Vagina (tissue), 2 donors: ENCODE data around the gene KLK4. TPM values are rescaled to one million over a fixed set of nuclear protein-coding genes. Genes with fewer than 3 reads are reported as not detected.

Experiments used
- DNase-seq, 2 donors: peaks; one replicate each; pipeline ENCODE4 v3.0.0-alpha.2; 2017; ENCODE audit errors: extremely low spot score in 2 of 2
- H3K27ac ChIP-seq: fragments of 200-600 bp; sonication (generic); one replicate; pipeline ENCODE4 v1.5.1; 2019
- H3K27me3 ChIP-seq: fragments of 200-600 bp; sonication (generic); one replicate; pipeline ENCODE4 v1.5.1; 2019
- H3K36me3 ChIP-seq, 2 donors: fragments of 200-600 bp; sonication (generic); one replicate each; pipeline ENCODE4 v1.5.1; 2017 to 2019
- H3K4me1 ChIP-seq: fragments of 200-600 bp; sonication (generic); one replicate; pipeline ENCODE4 v1.5.1; 2019
- H3K4me3 ChIP-seq, 2 donors: fragments of 200-600 bp; sonication (generic); 1 replicate in 1 of 2; 2 replicates in 1 of 2; pipeline ENCODE4 v1.5.1; 2016 to 2019
- H3K9me3 ChIP-seq: fragments of 200-600 bp; sonication (generic); one replicate; pipeline ENCODE4 v1.5.1; 2019
- CTCF ChIP-seq, 3 experiments: fragments of 450-650 bp in 2 of 3; fragments of 200-600 bp in 1 of 3; sonication (generic) in 1 of 3; IDR thresholded peaks; one replicate each; pipeline ENCODE4 v1.5.1; 2017 to 2019; ENCODE audit warnings: antibody characterized with exemption in 3 of 3, mild to moderate bottlenecking in 2 of 3, moderate library complexity in 2 of 3
- POLR2A ChIP-seq, 2 donors: fragments of 450-650 bp; IDR thresholded peaks; one replicate each; pipeline ENCODE4 v1.6.1; 2017; ENCODE audit warnings: antibody characterized with exemption in 2 of 2, mild to moderate bottlenecking in 2 of 2, moderate library complexity in 2 of 2
- POLR2AphosphoS5 ChIP-seq, 2 donors: sonication (generic); formaldehyde crosslinking; IDR thresholded peaks; one replicate each; pipeline ENCODE4 v1.9.0; 2017; ENCODE audit warnings: antibody characterized with exemption in 2 of 2, mild to moderate bottlenecking in 2 of 2, low read depth in 1 of 2; ENCODE audit not compliant: insufficient read depth in 1 of 2
- intact Hi-C: fragments of 100-400 bp; cut with DNase I; formaldehyde crosslinking; loops from one replicate; pipeline ENCODE4 v1.15.1; 2023
- total RNA-seq: library from RNA; depleted of rRNA; stranded (reverse); fragments of >200 nt; gene quantifications from one replicate; pipeline ENCODE4 v1.2.3, GENCODE V29; 2016

Gene KLK4
- total RNA-seq, 1 donor from 2014 or later: not detected

GRCh38 chr19:50876456-50876855 lies 34.7 kb downstream of the KLK4 start:
- H3K27ac ChIP-seq: no peak overlapping the region
- no peaks in the 10 kb centered on the region for H3K9me3 ChIP-seq
- H3K27me3 ChIP-seq: no peaks in the 10 kb centered on the region
- no peaks in the 10 kb centered on the region for H3K4me1 ChIP-seq
- H3K4me3 ChIP-seq: no peak overlapping the region
- H3K36me3 ChIP-seq: no peaks in the 10 kb centered on the region
- no peak for DNase-seq
- TF ChIP-seq POLR2A (IDR thresholded peaks at IDR 0.05): no peak
- no peak for TF ChIP-seq CTCF (IDR thresholded peaks at IDR 0.05)
- TF ChIP-seq POLR2AphosphoS5 (IDR thresholded peaks at IDR 0.05; ENCODE audit: insufficient read depth in 1 of 2, low read depth in 1 of 2): no peak
- intact Hi-C loops: no loop called here

- intact Hi-C loops: no loop called here
- DNase-seq: no peak
- no peaks in the 10 kb centered on the region for H3K27me3 ChIP-seq
- H3K4me1 ChIP-seq: no peaks in the 10 kb centered on the region
- H3K9me3 ChIP-seq: no peaks in the 10 kb centered on the region
- H3K27ac ChIP-seq: no peak overlapping the region
- no peak for TF ChIP-seq POLR2A (IDR thresholded peaks at IDR 0.05)
- TF ChIP-seq CTCF (IDR thresholded peaks at IDR 0.05): no peak
- no peak for TF ChIP-seq POLR2AphosphoS5 (IDR thresholded peaks at IDR 0.05; ENCODE audit: insufficient read depth in 1 of 2, low read depth in 1 of 2)
- H3K4me3 ChIP-seq: no peak overlapping the region
- H3K36me3 ChIP-seq: no peaks in the 10 kb centered on the region
These were observed 35.3 kb downstream of the KLK4 start for GRCh38 chr19:50875795-50876422.

- no peak overlapping the region for H3K4me3 ChIP-seq
- DNase-seq: no peak
- H3K27me3 ChIP-seq: no peaks in the 10 kb centered on the region
- no peak overlapping the region for H3K27ac ChIP-seq
- intact Hi-C loops: no loop called here
- H3K36me3 ChIP-seq: no peaks in the 10 kb centered on the region
- H3K9me3 ChIP-seq: no peaks in the 10 kb centered on the region
- TF ChIP-seq POLR2A (IDR thresholded peaks at IDR 0.05) (no peak), POLR2AphosphoS5 (IDR thresholded peaks at IDR 0.05; ENCODE audit: insufficient read depth in 1 of 2, low read depth in 1 of 2) (no peak), CTCF (IDR thresholded peaks at IDR 0.05) (no peak)
- no peaks in the 10 kb centered on the region for H3K4me1 ChIP-seq
These were observed 37.0 kb downstream of the KLK4 start for GRCh38 chr19:50874211-50874610.

- TF ChIP-seq CTCF (IDR thresholded peaks at IDR 0.05) (no peak), POLR2A (IDR thresholded peaks at IDR 0.05) (no peak), POLR2AphosphoS5 (IDR thresholded peaks at IDR 0.05; ENCODE audit: insufficient read depth in 1 of 2, low read depth in 1 of 2) (no peak)
- no peaks in the 10 kb centered on the region for H3K27me3 ChIP-seq
- intact Hi-C loops: no loop called here
- no peaks in the 10 kb centered on the region for H3K4me1 ChIP-seq
- H3K27ac ChIP-seq: no peak within 1 kb of the TSS
- DNase-seq: no peak
- H3K4me3 ChIP-seq: no peak within 1 kb of the TSS
- no peaks in the 10 kb centered on the region for H3K36me3 ChIP-seq
- no peaks in the 10 kb centered on the region for H3K9me3 ChIP-seq
These were observed 38.1 kb downstream of the KLK4 start, which contains the start of gene KLK2 for GRCh38 chr19:50873056-50873455. KLK2 (plus strand) TSS chr19:50873439; CDS start chr19:50873474, 35 bp downstream.

GRCh38 chr19:50870417-50871089 lies 40.6 kb downstream of the KLK4 start:
- no peaks in the 10 kb centered on the region for H3K27me3 ChIP-seq

More at GRCh38 chr19:50870417-50871089, 40.6 kb downstream of the KLK4 start:
- H3K27ac ChIP-seq: no peak overlapping the region
- DNase-seq: no peak
- no peaks in the 10 kb centered on the region for H3K36me3 ChIP-seq
- TF ChIP-seq CTCF (IDR thresholded peaks at IDR 0.05): no peak
- no peak for TF ChIP-seq POLR2AphosphoS5 (IDR thresholded peaks at IDR 0.05; ENCODE audit: insufficient read depth in 1 of 2, low read depth in 1 of 2)
- no peaks in the 10 kb centered on the region for H3K9me3 ChIP-seq
- H3K4me1 ChIP-seq: no peaks in the 10 kb centered on the region
- no peak overlapping the region for H3K4me3 ChIP-seq
- intact Hi-C loops: no loop called here
